DND-41 (cell line): Measurements from ENCODE around the gene KBTBD7.

Experiments used
- ATAC-seq: fragments of 200-7000 bp; cut with Tn5 transposase; 3 replicates; pipeline ENCODE4 v1.9.1; 2021; ENCODE audit warnings: low read depth; ENCODE audit not compliant: insufficient read depth
- DNase-seq: peaks from one replicate; pipeline ENCODE4 v3.0.0-alpha.2; 2020
- H2AFZ ChIP-seq: 2 replicates; pipeline ENCODE4 v1.6.0; 2012; ENCODE audit warnings: low read depth, low read length
- H3K27ac ChIP-seq: 2 replicates; pipeline ENCODE4 v1.5.1; 2012; ENCODE audit warnings: low read length, inconsistent platforms
- H3K27me3 ChIP-seq: fragments of 200-600 bp; sonication (generic); 2 replicates; pipeline ENCODE4 v1.6.0; 2012; ENCODE audit warnings: low read length, mild to moderate bottlenecking, inconsistent platforms; ENCODE audit not compliant: insufficient read depth, poor library complexity
- H3K36me3 ChIP-seq: 2 replicates; pipeline ENCODE4 v1.5.1; 2012; ENCODE audit warnings: low read length, inconsistent platforms; ENCODE audit not compliant: insufficient read depth
- H3K4me1 ChIP-seq: 2 replicates; pipeline ENCODE4 v1.5.1; 2012; ENCODE audit warnings: mild to moderate bottlenecking, low read length; ENCODE audit not compliant: insufficient read depth
- H3K4me2 ChIP-seq: 2 replicates; pipeline ENCODE4 v1.6.0; 2012; ENCODE audit warnings: mild to moderate bottlenecking, moderate library complexity, low read length, inconsistent platforms; ENCODE audit not compliant: insufficient read depth
- H3K4me3 ChIP-seq, 2 experiments: fragments of 200-600 bp in 1 of 2; shearing (Covaris generic) in 1 of 2; 2 replicates each; pipeline ENCODE4 v1.5.1; 2012 to 2016; ENCODE audit warnings: inconsistent platforms in 2 of 2, low read length in 2 of 2, mild to moderate bottlenecking in 2 of 2, low read depth in 1 of 2, moderate library complexity in 1 of 2
- H3K79me2 ChIP-seq: 2 replicates; pipeline ENCODE4 v1.6.0; 2012; ENCODE audit warnings: low read length, inconsistent platforms; ENCODE audit not compliant: insufficient read depth
- H3K9ac ChIP-seq: 2 replicates; pipeline ENCODE4 v1.6.0; 2012; ENCODE audit warnings: low read depth, mild to moderate bottlenecking, inconsistent platforms, low read length, moderate library complexity
- H3K9me3 ChIP-seq: 2 replicates; pipeline ENCODE4 v1.5.1; 2012; ENCODE audit warnings: low read length, moderate library complexity, mild to moderate bottlenecking, inconsistent platforms; ENCODE audit not compliant: insufficient read depth, severe bottlenecking
- H4K20me1 ChIP-seq: 2 replicates; pipeline ENCODE4 v1.6.0; 2012; ENCODE audit warnings: low read length; ENCODE audit not compliant: insufficient read depth
- CTCF ChIP-seq: IDR thresholded peaks from 2 replicates; pipeline ENCODE4 v1.5.1; 2012; ENCODE audit warnings: borderline replicate concordance, low read length, moderate library complexity, mild to moderate bottlenecking; ENCODE audit not compliant: poor library complexity, severe bottlenecking; ENCODE audit errors: extremely low read depth
- EZH2 ChIP-seq: IDR thresholded peaks from 3 replicates; pipeline ENCODE4 v1.6.1; 2012; ENCODE audit warnings: borderline replicate concordance, low read depth, mild to moderate bottlenecking, moderate library complexity, low read length, inconsistent platforms; ENCODE audit not compliant: severe bottlenecking

The KBTBD7 gene

GRCh38 chr13:41196011-41196410 lies 1.6 kb upstream of the KBTBD7 start:
- H3K4me3 ChIP-seq, result no peak overlapping the region
- TF ChIP-seq EZH2 (no peak), CTCF (no peak)
- ATAC-seq, result no peak
- H3K4me1 ChIP-seq, result peaks cover 39% of the 10 kb centered on the region
- peaks cover 12% of the 10 kb centered on the region for H3K36me3 ChIP-seq
- no peak overlapping the region for H3K4me2 ChIP-seq
- no peaks in the 10 kb centered on the region for H4K20me1 ChIP-seq
- H3K9ac ChIP-seq, result no peak overlapping the region
- DNase-seq, result no peak
- H3K79me2 ChIP-seq, result peaks cover 30% of the 10 kb centered on the region
- H2AFZ ChIP-seq, result no peak overlapping the region
- H3K27ac ChIP-seq, result no peak overlapping the region
- H3K27me3 ChIP-seq, result no peaks in the 10 kb centered on the region
- H3K9me3 ChIP-seq, result no peaks in the 10 kb centered on the region

- TF ChIP-seq CTCF (no peak), EZH2 (no peak)
- Histone ChIP-seq H3K27ac (peak overlapping the region; percentile 89), H4K20me1 (no peaks in the 10 kb centered on the region), H3K4me3 (peak overlapping the region in 1 of 2 experiments; percentile 84; a peak in 2 of 4 replicates), H3K4me2 (peak overlapping the region; percentile 84), H3K36me3 (peaks cover 18% of the 10 kb centered on the region), H3K9me3 (no peaks in the 10 kb centered on the region), H3K27me3 (no peaks in the 10 kb centered on the region), H3K4me1 (peaks cover 46% of the 10 kb centered on the region), H3K9ac (peak overlapping the region; percentile 77), H3K79me2 (peaks cover 33% of the 10 kb centered on the region), H2AFZ (peak overlapping the region; percentile 96; the same call in 1 of the 2 replicates)
- no peak for DNase-seq
- no peak for ATAC-seq
These were observed 900 bp downstream of the KBTBD7 start for GRCh38 chr13:41193469-41193868.

GRCh38 chr13:41188584-41188983 lies 5.8 kb downstream of the KBTBD7 start:
- Histone ChIP-seq H3K4me2 (no peak overlapping the region), H4K20me1 (no peaks in the 10 kb centered on the region), H3K79me2 (peaks cover 27% of the 10 kb centered on the region), H3K4me3 (no peak overlapping the region), H3K9ac (no peak overlapping the region), H3K27ac (no peak overlapping the region), H2AFZ (no peak overlapping the region), H3K36me3 (peaks cover 18% of the 10 kb centered on the region), H3K4me1 (peaks cover 31% of the 10 kb centered on the region), H3K27me3 (no peaks in the 10 kb centered on the region), H3K9me3 (no peaks in the 10 kb centered on the region)
- ATAC-seq (no peak), DNase-seq (no peak)
- TF ChIP-seq EZH2, result no peak
- TF ChIP-seq CTCF, result no peak

GRCh38 chr13:41186481-41186880 lies 7.9 kb downstream of the KBTBD7 start:
- H3K9me3 ChIP-seq, result no peaks in the 10 kb centered on the region
- DNase-seq, result no peak
- TF ChIP-seq EZH2 (no peak), CTCF (no peak)
- peaks cover 11% of the 10 kb centered on the region; the same call in 1 of the 2 replicates for H3K4me1 ChIP-seq
- H3K4me3 ChIP-seq, result no peak overlapping the region
- no peak for ATAC-seq
- H3K27ac ChIP-seq, result no peak overlapping the region
- no peak overlapping the region for H3K9ac ChIP-seq
- H2AFZ ChIP-seq, result no peak overlapping the region
- H3K27me3 ChIP-seq, result no peaks in the 10 kb centered on the region
- no peaks in the 10 kb centered on the region for H4K20me1 ChIP-seq
- H3K36me3 ChIP-seq, result peaks cover 7% of the 10 kb centered on the region; the same call in 1 of the 2 replicates
- H3K79me2 ChIP-seq, result peaks cover 7% of the 10 kb centered on the region; the same call in 1 of the 2 replicates
- no peak overlapping the region for H3K4me2 ChIP-seq
